ENCODE measurements around the gene ZBTB46.

ZBTB46 gene

GRCh38 chr20:63839620-63840019 lies 8.6 kb upstream of the ZBTB46 start:
- DNase-seq (ENCODE audit: low read depth in 1 of 2, low spot score in 1 of 2), result no peak

GRCh38 chr20:63837479-63837878 lies 6.4 kb upstream of the ZBTB46 start:
- no peak for DNase-seq (ENCODE audit: low read depth in 1 of 2, low spot score in 1 of 2)

- no peak for DNase-seq (ENCODE audit: low read depth in 1 of 2, low spot score in 1 of 2)
Observed at GRCh38 chr20:63836458-63837344, 5.6 kb upstream of the ZBTB46 start.

GRCh38 chr20:63835021-63835858 lies 4.2 kb upstream of the ZBTB46 start:
- DNase-seq (ENCODE audit: low read depth in 1 of 2, low spot score in 1 of 2), result no peak

DNA sequence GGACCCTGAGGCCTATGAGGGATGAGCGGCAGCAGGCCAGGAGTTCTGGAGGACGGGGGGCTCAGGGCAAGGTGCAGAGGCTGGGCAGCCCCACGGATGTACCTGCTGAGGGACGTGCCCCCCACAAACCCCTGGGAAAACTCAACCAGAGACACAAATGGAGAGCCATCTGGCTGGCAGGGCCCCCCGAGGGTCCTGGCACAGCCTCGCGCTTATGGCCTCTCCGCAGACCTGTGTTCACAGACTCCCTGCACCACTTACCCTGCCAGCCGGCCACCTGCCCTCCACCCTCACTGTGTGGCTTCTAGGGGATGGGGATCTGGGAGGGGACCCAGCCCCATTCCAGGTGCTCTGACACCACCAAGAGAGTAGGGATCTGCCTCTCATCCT lies 3.4 kb upstream of the ZBTB46 start:
- no peak for DNase-seq (ENCODE audit: low read depth in 1 of 2, low spot score in 1 of 2)

DNA sequence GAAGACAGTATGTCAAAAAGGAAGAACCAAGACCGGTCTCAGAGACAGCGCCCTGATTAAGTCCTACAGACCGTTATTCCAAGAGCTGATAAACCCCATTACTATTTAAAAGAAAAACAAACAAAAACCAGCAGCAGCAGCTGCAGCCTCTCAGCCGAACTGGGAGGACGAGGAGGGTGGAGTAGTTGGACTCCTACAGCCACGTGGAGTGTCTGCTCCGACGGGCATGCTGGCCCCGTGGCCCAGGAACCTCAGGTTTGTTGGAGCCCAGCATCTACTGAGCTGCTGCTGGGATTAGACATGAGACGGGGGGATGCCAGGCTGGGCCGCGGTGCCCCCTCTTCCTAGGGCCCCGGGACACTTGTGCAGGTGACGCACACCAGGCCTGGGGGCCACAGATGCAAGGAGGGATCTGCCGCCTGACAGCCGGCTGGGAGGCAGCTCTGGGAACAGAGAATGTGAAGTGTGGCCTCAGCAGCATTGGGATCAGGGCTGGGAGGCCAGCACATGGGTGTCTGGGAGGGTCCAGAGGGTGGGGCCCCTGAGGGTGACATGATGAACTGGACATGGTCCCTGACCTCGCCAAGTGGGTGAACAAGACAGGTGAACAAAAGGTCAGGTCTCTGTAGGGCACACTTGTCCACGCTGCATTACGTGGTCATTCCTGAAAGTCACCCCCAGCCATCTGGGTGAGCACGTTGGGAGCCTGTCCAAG lies 2.9 kb upstream of the ZBTB46 start:
- DNase-seq (ENCODE audit: low read depth in 1 of 2, low spot score in 1 of 2), result no peak

- DNase-seq (ENCODE audit: low read depth in 1 of 2, low spot score in 1 of 2), result no peak
Observed at GRCh38 chr20:63831993-63832686, 1.1 kb upstream of the ZBTB46 start.

- no peak for DNase-seq (ENCODE audit: low read depth in 1 of 2, low spot score in 1 of 2)
Observed at GRCh38 chr20:63831646-63831992, 555 bp upstream of the ZBTB46 start.

DNA sequence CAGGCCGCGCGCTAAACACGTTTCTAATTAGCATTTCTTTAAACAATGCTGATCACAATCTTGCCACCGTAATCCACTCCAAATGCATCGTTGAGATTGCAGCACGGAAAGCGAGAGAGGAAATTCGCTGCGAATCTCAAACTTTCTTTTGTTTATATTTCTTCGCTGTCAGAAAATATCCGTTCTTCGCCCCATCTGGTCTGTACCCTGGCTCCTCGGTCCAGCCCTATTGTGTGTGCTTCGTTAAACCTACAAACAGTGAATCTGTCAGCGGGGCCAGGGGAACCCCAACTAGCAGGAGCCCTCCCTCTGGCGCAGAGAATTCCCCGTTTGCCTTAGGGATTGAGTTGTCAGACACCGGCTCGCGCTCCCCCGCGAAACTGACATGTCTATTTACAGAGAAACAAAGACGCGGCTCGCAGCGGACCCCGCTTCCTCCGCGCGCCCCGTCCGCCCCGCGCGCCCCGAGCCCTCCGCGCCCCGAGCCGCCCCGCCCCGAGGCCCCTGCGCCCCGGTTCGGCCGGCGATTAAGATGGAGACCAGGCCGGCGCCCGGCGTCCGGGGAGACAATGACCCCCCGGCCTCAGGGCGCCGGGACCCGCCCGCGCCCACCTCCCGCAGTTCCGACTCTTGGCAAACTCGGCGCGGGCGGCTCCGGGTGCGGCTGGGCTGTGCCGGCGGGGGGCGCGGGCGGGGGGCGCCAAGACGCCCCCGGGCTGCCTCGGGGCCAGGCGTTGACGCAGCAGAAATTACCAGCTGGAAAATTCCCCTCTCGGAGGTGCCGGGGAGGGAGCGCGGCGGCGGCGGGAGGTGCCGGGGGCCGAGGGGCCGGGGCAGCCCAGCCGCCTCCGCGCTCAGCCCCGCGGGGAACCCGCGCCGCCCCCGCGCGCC lies 874 bp downstream of the ZBTB46 start:
- DNase-seq (ENCODE audit: low read depth in 1 of 2, low spot score in 1 of 2), result no peak

- no peak for DNase-seq (ENCODE audit: low read depth in 1 of 2, low spot score in 1 of 2)
Observed at GRCh38 chr20:63829603-63829944, 1.5 kb downstream of the ZBTB46 start.

- DNase-seq (ENCODE audit: low read depth in 1 of 2, low spot score in 1 of 2), result no peak
Observed at GRCh38 chr20:63828951-63829350, 2.1 kb downstream of the ZBTB46 start.

- no peak for DNase-seq (ENCODE audit: low read depth in 1 of 2, low spot score in 1 of 2)
Observed at GRCh38 chr20:63828545-63828944, 2.5 kb downstream of the ZBTB46 start.

GRCh38 chr20:63828124-63828523 lies 2.9 kb downstream of the ZBTB46 start:
- no peak for DNase-seq (ENCODE audit: low read depth in 1 of 2, low spot score in 1 of 2)

DNA sequence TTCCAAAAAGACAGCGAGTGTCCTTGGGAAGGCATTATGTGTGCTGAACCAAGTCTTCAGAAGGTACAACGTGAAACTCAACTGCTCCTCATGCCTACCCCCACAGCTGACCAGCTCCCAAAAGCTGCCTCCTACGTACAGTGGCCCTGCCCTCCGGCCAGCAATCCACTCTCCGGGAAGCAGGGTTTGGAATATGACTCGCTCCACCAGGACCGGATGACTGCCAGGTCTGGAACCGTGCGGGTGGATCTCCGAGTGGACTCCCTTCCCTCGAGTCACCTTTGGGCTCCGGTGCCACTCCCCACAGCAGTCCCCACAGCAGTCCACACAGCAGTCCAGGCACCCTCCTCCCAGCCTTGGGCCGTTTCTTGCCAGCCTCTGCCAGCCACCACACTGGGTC lies 4.3 kb downstream of the ZBTB46 start:
- no peak for DNase-seq (ENCODE audit: low read depth in 1 of 2, low spot score in 1 of 2)

- no peak for DNase-seq (ENCODE audit: low read depth in 1 of 2, low spot score in 1 of 2)
Observed at GRCh38 chr20:63825331-63826118, 5.5 kb downstream of the ZBTB46 start.

DNA sequence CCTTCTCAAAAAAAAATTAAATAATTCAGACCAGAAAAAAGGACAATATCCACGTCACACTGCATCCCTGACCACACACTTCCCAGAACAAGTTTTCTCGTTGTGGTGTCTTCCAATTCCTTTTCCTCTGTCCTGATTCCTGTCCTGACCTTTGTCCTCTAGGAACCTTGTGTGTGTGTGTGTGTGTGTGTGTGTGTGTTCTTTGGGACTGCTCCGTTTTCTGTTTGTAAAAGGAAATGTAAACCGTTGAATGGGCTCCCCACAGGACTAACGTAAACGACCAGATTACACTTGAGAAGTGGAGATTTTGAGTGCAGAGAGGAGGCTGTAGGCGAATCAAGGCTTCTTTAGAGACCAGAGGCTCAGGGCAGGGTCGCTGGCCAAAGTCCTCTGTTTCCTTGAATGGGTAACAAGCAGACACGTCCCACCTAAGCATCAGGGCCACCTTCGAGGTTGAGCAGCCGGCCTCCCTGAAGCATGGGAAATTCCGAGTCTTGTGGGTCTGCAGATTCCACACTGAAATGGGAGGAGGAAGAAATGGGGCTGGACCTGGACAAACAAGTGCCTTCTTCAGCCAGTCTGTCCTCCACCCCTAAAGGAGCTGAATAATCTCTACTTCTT lies 7.3 kb downstream of the ZBTB46 start:
- no peak for DNase-seq (ENCODE audit: low read depth in 1 of 2, low spot score in 1 of 2)

GRCh38 chr20:63822276-63822696 lies 8.8 kb downstream of the ZBTB46 start:
- no peak for DNase-seq (ENCODE audit: low read depth in 1 of 2, low spot score in 1 of 2)

DNA sequence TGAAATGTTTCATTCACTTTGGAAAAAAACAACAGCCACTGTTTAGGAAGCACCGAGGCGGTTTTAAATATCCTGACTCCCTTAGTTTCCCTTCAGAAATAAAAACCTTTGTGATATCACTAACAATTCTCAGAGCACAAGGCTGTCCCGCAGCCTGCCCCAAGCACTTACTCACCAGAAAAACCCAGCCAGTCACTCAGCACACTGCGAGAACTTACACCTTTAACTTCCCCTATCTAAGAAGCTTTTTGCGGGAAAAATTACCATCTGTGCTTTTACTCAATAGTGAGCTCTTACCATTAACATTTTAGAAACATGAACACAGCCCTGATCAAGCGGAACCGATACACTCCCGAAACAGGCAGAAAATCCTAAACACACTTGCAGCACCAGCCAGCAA lies 9.3 kb downstream of the ZBTB46 start:
- DNase-seq (ENCODE audit: low read depth in 1 of 2, low spot score in 1 of 2), result no peak
